Keratinocyte (primary cell): ENCODE results near the gene CD2.

Source experiments
- CTCF ChIP-seq, 3 experiments: IDR thresholded peaks in 1 of 3; conservative IDR thresholded peaks in 1 of 3; optimal IDR thresholded peaks in 1 of 3; 2 replicates in 2 of 3; 3 replicates in 1 of 3; pipeline versions ENCODE3 to v1.5.1; 2011; ENCODE audit warnings: low read length in 3 of 3, mild to moderate bottlenecking in 3 of 3, moderate library complexity in 2 of 3, control low read depth in 1 of 3, inconsistent platforms in 1 of 3; ENCODE audit not compliant: insufficient read depth in 2 of 3; ENCODE audit errors: extremely low read depth in 1 of 3
- EZH2 ChIP-seq: IDR thresholded peaks from one replicate; pipeline ENCODE4 v1.6.1; 2012; ENCODE audit warnings: inconsistent platforms, mild to moderate bottlenecking, low read length, moderate library complexity

GRCh38 chr1:116737020-116737854 lies 17.0 kb upstream of the CD2 start:
- no peak for TF ChIP-seq EZH2
- TF ChIP-seq CTCF (optimal IDR thresholded peaks at IDR 0.05 in 1 of 3, IDR thresholded peaks at IDR 0.05 in 1 of 3, conservative IDR thresholded peaks at IDR 0.05 in 1 of 3; ENCODE audit: extremely low read depth in 1 of 3, insufficient read depth in 2 of 3, low read length in 3 of 3) = peak; percentile 91 to 96 (median 93)
